ENCODE data around the gene PPT2. TPM values are rescaled to one million over a fixed set of nuclear protein-coding genes. Genes with fewer than 3 reads are reported as not detected.
"Not testable (repeated sequence)": the region's sequence is repeated elsewhere in the genome, so short reads cannot be mapped to it uniquely, and the experiment has no call there.

The PPT2 gene
- total RNA-seq, 1 donor from 2014 or later, result 54.3 TPM

DNA sequence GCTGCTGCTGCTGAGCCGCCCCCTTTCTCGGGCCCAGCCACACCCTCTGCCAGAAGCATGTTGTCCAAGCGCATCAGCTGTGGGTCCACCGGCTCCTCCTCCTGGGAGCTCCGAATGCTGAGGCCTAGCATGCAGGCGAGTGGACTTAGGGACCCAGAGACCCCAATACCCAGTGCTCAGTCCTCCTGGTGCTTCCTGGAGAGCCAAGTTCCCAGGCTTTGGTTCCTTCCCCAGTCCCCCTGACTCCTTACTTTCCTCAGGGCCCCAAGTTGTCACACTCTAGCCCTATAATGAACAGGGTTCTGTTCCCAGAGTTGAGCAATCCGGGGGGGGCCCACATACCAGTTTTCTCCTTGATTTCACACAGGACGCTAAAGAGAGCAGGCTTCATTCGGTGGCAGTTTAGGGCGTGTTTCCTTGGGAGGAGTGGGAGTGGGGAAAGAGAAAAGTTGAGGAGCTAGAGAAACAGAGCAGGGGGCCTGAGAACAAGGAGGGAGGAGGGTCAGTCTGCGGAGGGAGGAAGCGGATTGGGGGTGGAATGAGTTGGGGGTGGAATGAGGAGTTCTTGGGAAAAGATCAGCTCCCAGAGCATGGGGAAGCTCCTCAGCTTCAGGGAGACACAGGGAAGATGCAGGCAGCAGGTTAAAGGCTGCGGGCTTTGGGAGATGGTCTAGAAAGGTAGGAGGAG lies 34.6 kb downstream of the PPT2 start:
- no peak for DNase-seq (ENCODE audit: extremely low read depth, low read depth, low spot score)

GRCh38 chr6:32189069-32189741 lies 35.3 kb downstream of the PPT2 start:
- DNase-seq (ENCODE audit: extremely low read depth, low read depth, low spot score), result no peak

GRCh38 chr6:32189742-32190053 lies 35.8 kb downstream of the PPT2 start:
- DNase-seq (ENCODE audit: extremely low read depth, low read depth, low spot score), result no peak

DNA sequence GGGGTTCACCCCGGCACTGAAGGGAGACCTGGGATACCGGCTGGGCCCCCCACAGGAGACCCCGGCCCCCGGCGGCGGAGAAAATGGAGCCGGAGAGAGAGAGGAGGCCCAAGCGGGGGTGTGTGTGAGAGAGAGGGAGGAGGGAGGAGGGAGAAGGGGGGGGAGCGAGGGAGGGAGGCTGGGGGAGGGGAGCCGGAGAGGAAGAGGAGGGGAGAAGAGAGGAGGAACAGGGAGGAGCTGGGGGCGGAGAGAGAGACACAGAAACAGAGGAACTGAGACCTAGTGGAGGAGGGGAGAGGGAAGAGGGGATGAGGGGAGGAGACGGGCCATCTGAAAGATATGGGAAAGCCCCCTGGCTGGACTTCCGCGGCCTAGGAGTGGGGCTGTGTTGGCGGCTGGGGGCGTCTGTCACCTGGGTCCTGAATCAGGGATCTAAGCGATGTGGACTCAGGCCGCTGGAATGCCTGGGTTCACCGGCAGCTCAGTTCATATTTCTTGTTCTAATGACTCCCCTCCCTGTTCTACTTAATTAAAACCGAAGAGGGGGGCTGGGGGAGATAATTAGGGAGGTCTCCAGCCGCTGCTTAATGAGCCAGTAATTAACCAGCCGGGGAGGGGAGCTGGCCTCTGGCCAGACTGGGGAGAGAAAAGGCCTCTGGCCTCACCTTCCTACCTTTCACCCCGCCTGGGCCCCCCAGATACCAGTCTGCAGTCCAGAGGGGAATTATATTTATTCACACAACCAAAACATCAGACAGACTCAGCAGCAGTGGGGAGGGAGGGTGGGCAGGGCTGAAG lies 36.3 kb downstream of the PPT2 start, which contains the start of gene PBX2:
TSS of gene PBX2 (minus strand) at position 149 of the 798 bp plus-strand sequence. CDS start 287 bp downstream, outside the sequence.
- DNase-seq (ENCODE audit: extremely low read depth, low read depth, low spot score), result no peak

GRCh38 chr6:32190911-32191677 lies 37.2 kb downstream of the PPT2 start:
- DNase-seq (ENCODE audit: extremely low read depth, low read depth, low spot score), result no peak

GRCh38 chr6:32191696-32192607 lies 38.0 kb downstream of the PPT2 start:
- no peak for DNase-seq (ENCODE audit: extremely low read depth, low read depth, low spot score)

DNA sequence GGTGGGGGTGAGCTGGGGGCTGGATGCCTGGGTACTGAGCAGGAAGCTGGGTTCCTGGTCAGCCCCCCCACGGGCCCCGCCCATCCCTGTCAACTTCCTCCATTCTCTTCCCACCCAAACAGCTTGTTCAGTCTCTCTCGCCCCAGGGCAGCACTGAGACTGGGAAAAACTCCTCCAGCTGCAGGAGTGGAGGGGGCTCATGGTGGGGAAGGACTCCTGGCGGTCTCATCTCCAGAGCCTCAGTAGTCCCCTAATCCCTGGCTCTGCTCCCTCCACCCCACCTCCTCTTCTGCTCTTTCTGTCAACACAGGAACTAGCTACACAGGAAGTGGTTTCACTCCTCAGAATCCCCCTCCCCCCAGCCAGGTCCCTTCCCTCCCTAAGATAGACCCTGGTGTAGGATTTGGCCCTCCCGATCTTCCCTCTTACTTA lies 38.7 kb downstream of the PPT2 start, which contains the start of gene GPSM3:
TSS of gene GPSM3 (minus strand) at position 36 of the 432 bp plus-strand sequence. CDS start 130 bp downstream, outside the sequence.
- no peak for DNase-seq (ENCODE audit: extremely low read depth, low read depth, low spot score)

GRCh38 chr6:32193096-32193495 lies 39.2 kb downstream of the PPT2 start:
- DNase-seq (ENCODE audit: extremely low read depth, low read depth, low spot score), result not testable (repeated sequence)

DNA sequence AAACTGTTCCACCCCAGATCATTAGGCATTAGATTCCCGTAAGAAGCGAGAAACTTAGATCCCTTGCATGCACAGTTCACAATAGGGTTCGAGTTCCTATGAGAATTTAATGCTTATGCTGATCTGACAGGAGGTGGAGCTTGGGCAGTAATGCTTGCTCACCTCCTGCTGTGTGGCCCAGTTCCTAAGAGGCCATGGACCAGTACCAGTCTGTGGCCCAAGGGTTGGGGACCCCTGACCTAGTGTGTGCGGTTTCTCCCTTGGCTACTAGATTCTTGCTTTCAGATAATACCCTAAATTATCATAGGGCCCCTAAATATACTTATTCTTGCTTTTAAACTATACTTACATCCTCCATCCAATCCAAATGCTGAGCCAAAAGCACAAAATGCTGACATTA lies 40.4 kb downstream of the PPT2 start:
- DNase-seq (ENCODE audit: extremely low read depth, low read depth, low spot score), result no peak

DNA sequence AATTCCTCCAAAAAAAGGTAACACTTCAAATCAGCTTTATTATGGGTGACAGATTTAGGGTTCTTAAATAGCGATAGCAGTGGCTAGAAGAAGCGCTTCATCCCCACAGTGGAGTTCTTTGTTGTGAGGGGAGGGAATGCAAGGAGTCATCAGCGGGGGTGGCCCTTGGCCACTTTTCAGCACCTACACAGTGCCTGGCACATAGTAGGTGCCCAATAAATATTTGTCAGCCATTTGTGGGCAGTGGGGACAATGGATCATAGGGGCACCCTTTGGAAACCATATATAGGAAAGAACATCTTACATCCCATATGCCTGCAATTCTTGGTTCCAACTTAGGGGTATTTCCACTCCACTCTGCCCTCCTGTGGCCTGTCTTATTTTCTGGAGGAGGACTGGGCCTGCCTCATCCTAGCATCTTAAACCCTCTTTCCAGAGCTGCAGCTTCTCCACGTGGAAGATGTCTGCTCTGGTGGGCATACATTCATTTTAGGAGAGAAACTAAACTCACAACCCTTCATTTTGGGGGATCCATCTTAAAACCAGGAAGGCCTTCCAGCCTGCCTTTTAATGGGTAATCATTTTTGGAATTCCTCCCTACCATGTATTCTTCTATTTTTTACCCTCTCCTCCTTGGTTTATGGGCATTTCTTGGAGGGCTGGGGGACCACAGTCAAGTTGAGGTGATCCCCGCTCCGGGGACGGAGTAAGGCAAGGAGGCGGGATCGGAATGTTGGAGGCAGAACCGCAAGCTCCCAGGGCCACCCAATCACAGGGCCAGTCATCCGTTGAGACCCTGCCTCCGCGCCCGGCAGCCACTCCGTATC lies 41.1 kb downstream of the PPT2 start:
- no peak for DNase-seq (ENCODE audit: extremely low read depth, low read depth, low spot score)

GRCh38 chr6:32195652-32195901 lies 41.6 kb downstream of the PPT2 start:
- DNase-seq (ENCODE audit: extremely low read depth, low read depth, low spot score), result peak; percentile 88

DNA sequence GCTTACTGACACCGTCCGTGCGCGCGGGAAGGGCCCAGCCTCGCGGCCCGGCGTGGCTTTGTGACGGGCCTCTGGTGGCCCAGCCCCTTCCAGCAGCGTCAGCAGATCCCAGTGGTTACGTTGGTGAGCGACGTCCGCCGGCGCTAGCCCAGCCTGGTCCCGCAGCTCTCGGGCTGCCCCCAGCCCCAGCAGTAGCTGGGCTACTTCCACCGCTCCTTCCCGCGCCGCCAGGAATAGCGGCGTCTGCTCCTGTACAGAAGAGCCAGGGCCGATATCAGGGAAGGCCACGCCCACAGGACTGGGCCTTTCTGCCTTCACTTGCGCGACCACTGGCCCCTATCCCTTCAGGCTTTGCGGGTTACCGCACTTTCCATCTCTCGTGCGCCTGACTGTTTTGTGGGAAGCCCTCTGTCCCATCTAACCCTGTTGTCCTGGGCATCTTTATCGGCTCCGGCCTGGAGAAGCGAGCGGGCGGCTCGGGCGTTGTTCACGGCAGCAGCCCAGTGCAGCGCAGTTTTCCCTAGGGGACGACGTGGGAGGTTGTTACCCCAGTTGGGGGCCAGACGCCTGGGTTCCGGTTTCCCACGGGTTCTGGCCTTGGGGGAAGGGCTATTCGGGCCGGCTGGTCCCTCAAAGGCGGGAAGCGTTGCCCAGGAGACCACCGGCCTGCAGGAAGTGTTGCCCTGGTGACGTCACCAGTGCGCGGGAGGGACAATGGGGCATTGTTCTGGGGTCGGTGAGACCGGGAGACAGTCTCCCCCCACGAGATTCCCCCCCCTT lies 42.2 kb downstream of the PPT2 start:
- DNase-seq (ENCODE audit: extremely low read depth, low read depth, low spot score), result peak; percentile 82

- DNase-seq (ENCODE audit: extremely low read depth, low read depth, low spot score), result no peak
Measured at GRCh38 chr6:32196682-32197616, 43.0 kb downstream of the PPT2 start.

GRCh38 chr6:32198345-32198696 lies 44.4 kb downstream of the PPT2 start:
- no peak for DNase-seq (ENCODE audit: extremely low read depth, low read depth, low spot score)

- DNase-seq (ENCODE audit: extremely low read depth, low read depth, low spot score), result no peak
Measured at GRCh38 chr6:32198866-32199265, 44.9 kb downstream of the PPT2 start.

- no peak for DNase-seq (ENCODE audit: extremely low read depth, low read depth, low spot score)
Measured at GRCh38 chr6:32200711-32201475, 47.0 kb downstream of the PPT2 start.

DNA sequence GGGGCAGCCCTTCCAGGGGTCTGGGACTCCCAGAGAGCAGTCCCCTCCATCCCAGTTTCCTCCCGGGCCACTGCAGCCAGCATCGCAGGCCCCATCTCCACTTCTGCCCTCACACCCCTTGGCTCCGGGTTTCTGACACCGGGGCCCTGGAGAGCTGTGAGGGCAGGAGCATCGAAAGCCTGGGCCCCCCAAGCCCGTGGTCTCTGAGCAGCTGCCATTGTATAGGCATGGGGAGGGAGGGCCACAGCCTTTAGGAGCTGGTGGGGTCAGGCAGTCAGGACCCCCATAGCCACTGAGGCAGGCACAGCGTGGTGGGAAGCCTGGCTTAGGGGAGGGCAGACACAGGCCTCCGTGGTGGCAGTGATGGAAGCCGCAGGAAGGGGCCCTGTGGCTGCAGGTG lies 48.2 kb downstream of the PPT2 start:
- no peak for DNase-seq (ENCODE audit: extremely low read depth, low read depth, low spot score)
